K562 (cell line): ENCODE results near the gene PAF1. TPM values are rescaled to one million over a fixed set of nuclear protein-coding genes. Genes with fewer than 3 reads are reported as not detected.

Experiments used
- ATAC-seq: fragments of 200-7000 bp; cut with Tn5 transposase; 3 replicates; pipeline ENCODE4 v1.9.1; 2020; ENCODE audit warnings: moderate library complexity
- BruUV-seq: library from RNA; stranded (reverse); fragments of 400-500 nt; replicated peaks from 2 replicates; lab custom pipeline; 2021; lab: Mats Ljungman, UMichigan
- CTCF ChIA-PET: fragments of 300-600 bp; formaldehyde crosslinking; extraction: SDS; loops from one replicate; lab custom pipeline; 2021; ENCODE audit warnings: low intra/inter-chr PET ratio; lab: Yijun Ruan, JAX
- POLR2A ChIA-PET: fragments of 300-600, 350-650 bp; sonication (Branson Sonifier 250); formaldehyde crosslinking; extraction: SDS; loops from one replicate; lab custom pipeline; 2021; ENCODE audit warnings: antibody characterized with exemption, inconsistent platforms; lab: Yijun Ruan, JAX
- DNase-seq, 4 experiments: peaks; one replicate each; pipeline versions ENCODE4 v3.0.0 to v3.0.0-alpha.2; 2011 to 2018; ENCODE audit warnings: low spot score in 3 of 4, mixed read lengths in 3 of 4; ENCODE audit errors: extremely low read depth in 1 of 4
- FAIRE-seq: peaks from 2 replicates; lab custom pipeline; 2011; peaks lifted over from hg19 to GRCh38; lab: Jason Lieb, UNC
- H2AFZ ChIP-seq: 2 replicates; pipeline ENCODE4 v1.6.0; 2011; ENCODE audit warnings: low read depth, low read length, control low read depth, inconsistent platforms
- H3K27ac ChIP-seq: fragments of 200-600 bp; 3 replicates; pipeline ENCODE4 v1.8.0; 2011; ENCODE audit warnings: low read depth, mild to moderate bottlenecking, control low read depth, inconsistent platforms, low read length, moderate library complexity, mixed read lengths; ENCODE audit errors: extremely low read depth
- H3K27me3 ChIP-seq, 2 experiments: fragments of 300-600 bp in 1 of 2; 2 replicates in 1 of 2; 3 replicates in 1 of 2; pipeline versions ENCODE4 v1.6.0 to v1.8.0; 2011; ENCODE audit warnings: inconsistent platforms in 2 of 2, low read length in 2 of 2, mild to moderate bottlenecking in 1 of 2, mixed read lengths in 1 of 2, moderate library complexity in 1 of 2; ENCODE audit not compliant: control insufficient read depth in 2 of 2, insufficient read depth in 2 of 2
- H3K36me3 ChIP-seq: fragments of 300-600 bp; 3 replicates; pipeline ENCODE4 v1.8.0; 2011; ENCODE audit warnings: mild to moderate bottlenecking, low read length, inconsistent platforms; ENCODE audit not compliant: control insufficient read depth, insufficient read depth
- H3K4me1 ChIP-seq, 2 experiments: fragments of 200-600 bp in 1 of 2; replicated peaks in 1 of 2; 2 replicates in 1 of 2; 3 replicates in 1 of 2; pipeline versions ENCODE4 v1.5.1 to v1.8.0; 2011; ENCODE audit warnings: inconsistent platforms in 2 of 2, low read length in 2 of 2, mild to moderate bottlenecking in 1 of 2, mixed read lengths in 1 of 2, moderate library complexity in 1 of 2; ENCODE audit not compliant: control insufficient read depth in 2 of 2, insufficient read depth in 2 of 2
- H3K4me2 ChIP-seq: 2 replicates; pipeline ENCODE4 v1.6.1; 2011; ENCODE audit warnings: low read length, control low read depth, inconsistent platforms, mixed read lengths; ENCODE audit not compliant: insufficient read depth
- H3K4me3 ChIP-seq: fragments of 200-600 bp; sonication (generic), shearing (Covaris generic); 2 replicates; pipeline ENCODE4 v1.5.1; 2016; ENCODE audit warnings: control low read depth, inconsistent platforms
- H3K79me2 ChIP-seq: fragments of 200-600 bp; 3 replicates; pipeline ENCODE4 v1.8.0; 2011; ENCODE audit warnings: low read length, inconsistent platforms; ENCODE audit not compliant: control insufficient read depth, insufficient read depth
- H3K9ac ChIP-seq, 2 experiments: 2 replicates each; pipeline versions ENCODE4 v1.6.0 to v1.6.1; 2011; ENCODE audit warnings: low read depth in 2 of 2, low read length in 2 of 2, control low read depth in 1 of 2, inconsistent platforms in 1 of 2, mild to moderate bottlenecking in 1 of 2, mixed read lengths in 1 of 2; ENCODE audit not compliant: insufficient read depth in 1 of 2
- H3K9me1 ChIP-seq: one replicate; pipeline ENCODE4 v1.6.0; 2011; ENCODE audit warnings: inconsistent platforms, mild to moderate bottlenecking, low read length, moderate library complexity; ENCODE audit not compliant: control insufficient read depth, insufficient read depth
- H3K9me3 ChIP-seq: replicated peaks from 2 replicates; pipeline ENCODE4 v1.5.1; 2011; ENCODE audit warnings: low read depth, low read length, inconsistent platforms; ENCODE audit not compliant: control insufficient read depth, insufficient read depth
- H4K20me1 ChIP-seq: replicated peaks from 2 replicates; pipeline ENCODE4 v1.6.1; 2011; ENCODE audit warnings: low read length, inconsistent platforms, mixed read lengths; ENCODE audit not compliant: control insufficient read depth, insufficient read depth
- BRCA1 ChIP-seq, 2 experiments: fragments of 450-650 bp in 1 of 2; sonication (generic) in 1 of 2; formaldehyde crosslinking in 1 of 2; IDR thresholded peaks; 2 replicates each; pipeline versions ENCODE4 v1.5.0 to v1.6.1; 2017 to 2020; ENCODE audit warnings: mild to moderate bottlenecking in 1 of 2, missing genetic modification reagents in 1 of 2
- DDX20 ChIP-seq: fragments of 450-650 bp; IDR thresholded peaks from 2 replicates; pipeline ENCODE4 v1.6.1; 2016; ENCODE audit warnings: missing genetic modification characterization, low read depth, mild to moderate bottlenecking, missing compliant biosample characterization, moderate library complexity
- GTF3C2 ChIP-seq: IDR thresholded peaks from 3 replicates; pipeline ENCODE4 v1.6.1; 2011; ENCODE audit warnings: borderline replicate concordance, mild to moderate bottlenecking, moderate library complexity; ENCODE audit not compliant: insufficient read length; ENCODE audit errors: extremely low read depth
- POLR2G ChIP-seq: fragments of 200-400 bp; formaldehyde crosslinking; IDR thresholded peaks from 2 replicates; pipeline ENCODE4 v1.6.1; 2017; ENCODE audit warnings: low read depth, mild to moderate bottlenecking, antibody characterized with exemption, low read length, moderate library complexity
- RBFOX2 ChIP-seq: fragments of 200-400 bp; formaldehyde crosslinking; IDR thresholded peaks from 2 replicates; pipeline ENCODE4 v1.6.1; 2017; ENCODE audit warnings: low read depth, mild to moderate bottlenecking, low read length, moderate library complexity
- WGBS: fragments of 100-300 bp; shearing (Covaris generic); methylation state at CpG from one replicate; pipeline ENCODE4 v1.1.6; 2016; ENCODE audit warnings: low coverage, mixed read lengths; ENCODE audit not compliant: insufficient coverage; ENCODE audit errors: missing lambda C conversion rate; 5-methylcytosine and 5-hydroxymethylcytosine counted together
- in situ Hi-C: fragments of 300-500 bp; cut with MboI; formaldehyde crosslinking; loops from 4 replicates; pipeline ENCODE4 v1.15.0; 2018; ENCODE audit warnings: inconsistent platforms, mixed read lengths
- intact Hi-C: fragments of 100-400 bp; cut with micrococcal nuclease; formaldehyde crosslinking; loops from 2 replicates; pipeline ENCODE4 v1.14.2; 2022
- polyA plus RNA-seq, 8 experiments: library from polyadenylated mRNA; depleted of rRNA in 4 of 8; stranded (reverse) in 5 of 8; unstranded in 3 of 8; fragments of >200 nt; fragmentation: Nextera tagmentation in 2 of 8; fragmentation: Illumina TruSeq in 1 of 8; extraction: Ambion mirVana in 2 of 8; extraction: Trizol in 1 of 8; gene quantifications; 2 replicates each; pipeline versions ENCODE4 v1.2.1 to v1.2.3, GENCODE V29; 2011 to 2014; ENCODE audit warnings: inconsistent platforms in 1 of 8, missing spikeins in 1 of 8
- total RNA-seq, 7 experiments: library from RNA; depleted of rRNA in 6 of 7; stranded (reverse); fragments of >200 nt in 6 of 7; fragmentation: Illumina TruSeq in 2 of 7; extraction: Trizol in 2 of 7; gene quantifications; 2 replicates each; pipeline versions ENCODE4 v1.2.1 to v1.2.3, GENCODE V29; 2011 to 2021; ENCODE audit warnings: low replicate concordance in 1 of 7

The PAF1 gene
- total and polyA plus RNA-seq, 9 of the 15 experiments (the other 6 are each of a cell fraction or from before 2014, with no cell fraction given) = 1.5 to 45.0 (median 33.8) TPM

- no peak overlapping the region for H3K4me2 ChIP-seq
- FAIRE-seq = no peak
These were observed 32.6 kb upstream of the PAF1 start for GRCh38 chr19:39423258-39424086.

More at GRCh38 chr19:39423258-39424086, 32.6 kb upstream of the PAF1 start:
- H3K36me3 ChIP-seq = peaks cover 25% of the 10 kb centered on the region; the same call in 2 of the 3 replicates
- no peaks in the 10 kb centered on the region for H3K27me3 ChIP-seq
- H3K9ac ChIP-seq = peak overlapping the region in 1 of 2 experiments; percentile 50; a peak in 2 of 4 replicates
- H2AFZ ChIP-seq = no peak overlapping the region
- TF ChIP-seq RBFOX2 (peak; percentile 26; the same call in 1 of the 2 replicates), DDX20 (no peak), BRCA1 (IDR thresholded peaks at IDR 0.05) (no peak), BRCA1 (CRISPR knock-in tag; IDR thresholded peaks at IDR 0.05) (no peak), GTF3C2 (no peak), POLR2G (peak; percentile 42; the same call in 1 of the 2 replicates)
- H3K4me1 ChIP-seq = peaks cover 0 to 11% of the 10 kb centered on the region in 2 experiments; a peak in 1 of 5 replicates
- in situ Hi-C loops = no loop called here
- no peak overlapping the region for H3K27ac ChIP-seq
- H3K9me3 ChIP-seq = no peaks in the 10 kb centered on the region
- WGBS = 82% methylated on average over 28 of the region's 35 CpGs
- no peaks in the 10 kb centered on the region for H3K9me1 ChIP-seq
- no peaks in the 10 kb centered on the region for H4K20me1 ChIP-seq
- ATAC-seq = no peak
- intact Hi-C loops = no loop called here
- no TSS peak for BruUV-seq
- ChIA-PET CTCF (no interaction called here), POLR2A (interaction anchor here (0.7 to 9.1 kb wide), 7 partner anchors 10 to 80 kb away, joined by 3 to 141 read pairs (median 4); partner anchors contain the start of genes PLEKHG2 and RPS16)
- no peaks in the 10 kb centered on the region for H3K79me2 ChIP-seq
- DNase-seq = no peak
- no peak overlapping the region for H3K4me3 ChIP-seq
